Mesothelial cell of epicardium (in vitro differentiated cells): Measurements from ENCODE around the gene SFMBT2. TPM values are rescaled to one million over a fixed set of nuclear protein-coding genes. Genes with fewer than 3 reads are reported as not detected.

Source experiments
- DNase-seq, 2 experiments: peaks; one replicate each; pipeline ENCODE4 v3.0.0; 2021; ENCODE audit warnings: low spot score in 2 of 2; ENCODE audit not compliant: unreplicated experiment in 2 of 2
- H3K27ac Mint-ChIP-seq: 2 replicates; pipeline ENCODE4 v1.8.0; 2021; ENCODE audit warnings: mixed read lengths
- H3K27me3 Mint-ChIP-seq: 2 replicates; pipeline ENCODE4 v1.8.0; 2021; ENCODE audit warnings: low read depth, mixed read lengths
- H3K36me3 Mint-ChIP-seq: 2 replicates; pipeline ENCODE4 v1.8.0; 2021; ENCODE audit warnings: mixed read lengths
- H3K4me1 Mint-ChIP-seq: 2 replicates; pipeline ENCODE4 v1.8.0; 2021; ENCODE audit warnings: mixed read lengths
- H3K4me3 Mint-ChIP-seq: 2 replicates; pipeline ENCODE4 v1.8.0; 2021; ENCODE audit warnings: mild to moderate bottlenecking, moderate library complexity, mixed read lengths
- H3K9me3 Mint-ChIP-seq: 2 replicates; pipeline ENCODE4 v1.8.0; 2021; ENCODE audit warnings: mixed read lengths
- total RNA-seq: library from RNA; stranded (reverse); gene quantifications from 3 replicates; pipeline ENCODE4 v1.2.1, GENCODE V29; 2021
- TF ChIP-seq, protein P1 (sequence below): fragments of 200-600 bp; sonication (generic); IDR thresholded peaks from one replicate; pipeline ENCODE4 v1.5.0; 2021; ENCODE audit warnings: antibody characterized with exemption; ENCODE audit not compliant: unreplicated experiment

The SFMBT2 gene
- total RNA-seq, 1 donor from 2014 or later: 2.3 TPM

DNA sequence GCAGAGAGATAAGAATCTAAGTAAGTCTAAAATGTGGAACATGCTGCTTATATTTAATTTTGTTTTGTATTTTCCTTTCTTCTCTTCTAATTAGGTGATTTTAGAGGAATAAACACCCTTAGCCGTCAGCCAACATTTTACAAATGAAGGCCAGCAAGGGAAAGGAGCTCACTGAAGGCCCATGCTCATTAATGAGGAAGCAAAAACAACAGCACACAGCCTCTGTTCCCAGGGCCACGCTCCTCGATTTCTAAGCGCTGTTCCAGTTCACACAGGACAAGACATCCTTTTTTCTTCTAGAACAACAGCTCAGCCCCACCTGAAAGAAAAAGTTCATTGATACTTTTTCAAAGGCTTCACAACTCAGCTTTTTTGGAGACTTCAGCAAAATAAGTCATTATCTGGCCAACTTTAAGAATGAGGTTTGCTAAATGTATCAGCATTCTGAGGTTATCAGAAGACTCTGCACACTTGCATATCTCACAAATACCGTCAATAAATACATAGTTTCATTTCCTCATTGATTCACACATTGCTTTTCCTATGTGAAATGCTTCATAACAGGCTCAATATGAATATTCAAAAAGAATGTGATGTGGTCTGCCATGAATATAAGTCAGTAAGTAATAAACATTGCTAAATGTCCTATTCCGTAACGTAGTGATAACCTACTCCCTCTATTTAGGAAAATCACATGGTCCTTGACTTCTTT lies 34.8 kb upstream of the SFMBT2 start:
- no peaks in the 10 kb centered on the region for H3K36me3 Mint-ChIP-seq
- TF ChIP-seq, protein P1, sequence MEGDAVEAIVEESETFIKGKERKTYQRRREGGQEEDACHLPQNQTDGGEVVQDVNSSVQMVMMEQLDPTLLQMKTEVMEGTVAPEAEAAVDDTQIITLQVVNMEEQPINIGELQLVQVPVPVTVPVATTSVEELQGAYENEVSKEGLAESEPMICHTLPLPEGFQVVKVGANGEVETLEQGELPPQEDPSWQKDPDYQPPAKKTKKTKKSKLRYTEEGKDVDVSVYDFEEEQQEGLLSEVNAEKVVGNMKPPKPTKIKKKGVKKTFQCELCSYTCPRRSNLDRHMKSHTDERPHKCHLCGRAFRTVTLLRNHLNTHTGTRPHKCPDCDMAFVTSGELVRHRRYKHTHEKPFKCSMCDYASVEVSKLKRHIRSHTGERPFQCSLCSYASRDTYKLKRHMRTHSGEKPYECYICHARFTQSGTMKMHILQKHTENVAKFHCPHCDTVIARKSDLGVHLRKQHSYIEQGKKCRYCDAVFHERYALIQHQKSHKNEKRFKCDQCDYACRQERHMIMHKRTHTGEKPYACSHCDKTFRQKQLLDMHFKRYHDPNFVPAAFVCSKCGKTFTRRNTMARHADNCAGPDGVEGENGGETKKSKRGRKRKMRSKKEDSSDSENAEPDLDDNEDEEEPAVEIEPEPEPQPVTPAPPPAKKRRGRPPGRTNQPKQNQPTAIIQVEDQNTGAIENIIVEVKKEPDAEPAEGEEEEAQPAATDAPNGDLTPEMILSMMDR: no peak
- no peak overlapping the region for H3K4me3 Mint-ChIP-seq
- H3K27ac Mint-ChIP-seq: no peak overlapping the region
- no peak for DNase-seq
- peaks cover 3% of the 10 kb centered on the region for H3K4me1 Mint-ChIP-seq
- H3K27me3 Mint-ChIP-seq: peaks cover 30% of the 10 kb centered on the region
- peaks cover 22% of the 10 kb centered on the region for H3K9me3 Mint-ChIP-seq

GRCh38 chr10:7444551-7445121 lies 33.8 kb upstream of the SFMBT2 start:
- no peak for DNase-seq
- Mint-ChIP-seq H3K4me3 (no peak overlapping the region), H3K4me1 (peaks cover 3% of the 10 kb centered on the region), H3K27me3 (peaks cover 36% of the 10 kb centered on the region), H3K9me3 (peaks cover 18% of the 10 kb centered on the region), H3K36me3 (no peaks in the 10 kb centered on the region), H3K27ac (no peak overlapping the region)
- TF ChIP-seq, protein P1: no peak

DNA sequence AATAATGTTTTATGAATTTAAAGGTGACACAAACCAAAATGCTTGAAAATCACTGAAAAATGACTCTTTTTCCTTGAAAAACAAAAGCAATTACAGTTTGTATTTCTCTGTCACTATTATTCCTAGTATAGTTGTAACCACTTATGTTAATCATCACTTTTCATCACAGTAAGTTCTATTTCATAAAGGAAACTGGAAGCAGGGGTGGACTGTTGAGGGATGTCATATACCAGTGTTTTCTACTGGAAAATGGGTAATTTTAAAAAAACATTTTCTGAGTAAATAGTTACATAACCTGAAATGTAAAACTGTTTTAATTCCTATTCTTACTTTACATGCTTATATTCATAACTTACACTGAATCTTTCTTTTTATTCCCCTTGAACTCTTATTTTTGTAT lies 32.2 kb upstream of the SFMBT2 start:
- DNase-seq: no peak
- H3K9me3 Mint-ChIP-seq: peaks cover 3% of the 10 kb centered on the region
- no peak overlapping the region for H3K4me3 Mint-ChIP-seq
- peaks cover 40% of the 10 kb centered on the region for H3K27me3 Mint-ChIP-seq
- H3K27ac Mint-ChIP-seq: no peak overlapping the region
- TF ChIP-seq, protein P1: no peak
- peaks cover 11% of the 10 kb centered on the region for H3K4me1 Mint-ChIP-seq
- H3K36me3 Mint-ChIP-seq: no peaks in the 10 kb centered on the region

GRCh38 chr10:7441403-7442147 lies 30.7 kb upstream of the SFMBT2 start:
- Mint-ChIP-seq H3K4me1 (peaks cover 11% of the 10 kb centered on the region), H3K9me3 (no peaks in the 10 kb centered on the region), H3K4me3 (no peak overlapping the region), H3K27ac (no peak overlapping the region), H3K36me3 (no peaks in the 10 kb centered on the region), H3K27me3 (peaks cover 49% of the 10 kb centered on the region)
- no peak for DNase-seq
- TF ChIP-seq, protein P1: no peak

GRCh38 chr10:7439696-7440095 lies 28.9 kb upstream of the SFMBT2 start:
- DNase-seq: no peak
- H3K27me3 Mint-ChIP-seq: peaks cover 45% of the 10 kb centered on the region
- H3K27ac Mint-ChIP-seq: no peak overlapping the region
- H3K36me3 Mint-ChIP-seq: no peaks in the 10 kb centered on the region
- H3K4me3 Mint-ChIP-seq: no peak overlapping the region
- H3K4me1 Mint-ChIP-seq: peaks cover 9% of the 10 kb centered on the region
- no peaks in the 10 kb centered on the region for H3K9me3 Mint-ChIP-seq
- TF ChIP-seq, protein P1: no peak
